ENCODE results near the gene NRG2. TPM values are rescaled to one million over a fixed set of nuclear protein-coding genes. Genes with fewer than 3 reads are reported as not detected.

NRG2 gene
- total and polyA plus RNA-seq, 2 experiments from 2014 or later, result 0.37 to 1.3 TPM

DNA sequence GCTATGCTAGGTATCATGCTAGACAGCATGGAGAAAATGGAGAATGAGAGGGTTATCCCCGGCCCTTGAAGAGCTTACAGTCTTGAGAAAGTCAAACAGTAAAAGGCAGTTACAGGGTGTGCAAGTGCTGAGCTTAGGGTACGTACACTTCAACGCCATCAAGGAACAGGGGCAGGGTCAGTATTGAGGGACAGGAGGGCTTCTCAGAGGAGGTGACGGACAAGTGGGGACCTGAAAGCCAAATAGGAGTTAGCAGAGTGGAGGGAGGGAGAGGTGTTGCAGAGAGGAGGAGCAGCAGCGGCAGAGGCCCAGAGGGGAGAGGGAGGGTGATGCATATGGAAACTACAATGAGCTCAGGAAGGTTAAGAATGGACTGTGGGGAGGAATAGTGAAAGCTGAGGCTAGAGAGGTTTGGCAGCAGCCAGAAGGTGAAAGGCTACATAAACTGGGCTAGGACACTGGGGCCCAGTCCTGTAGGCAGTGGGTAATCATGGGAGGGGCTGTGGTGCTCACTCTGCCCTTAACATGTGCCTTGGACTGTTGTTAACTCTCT is 88.0 kb downstream of the NRG2 start:
- TF ChIP-seq NANOG (IDR thresholded peaks at IDR 0.05; ENCODE audit: borderline replicate concordance) (no peak), STAT1 (IDR thresholded peaks at IDR 0.05; ENCODE audit: unreplicated experiment) (no peak), EZH2 (IDR thresholded peaks at IDR 0.05; ENCODE audit: low read depth, unreplicated experiment) (no peak), POLR2AphosphoS5 (IDR thresholded peaks at IDR 0.05; ENCODE audit: low read depth) (no peak)
- TF ChIP-seq, protein P1, sequence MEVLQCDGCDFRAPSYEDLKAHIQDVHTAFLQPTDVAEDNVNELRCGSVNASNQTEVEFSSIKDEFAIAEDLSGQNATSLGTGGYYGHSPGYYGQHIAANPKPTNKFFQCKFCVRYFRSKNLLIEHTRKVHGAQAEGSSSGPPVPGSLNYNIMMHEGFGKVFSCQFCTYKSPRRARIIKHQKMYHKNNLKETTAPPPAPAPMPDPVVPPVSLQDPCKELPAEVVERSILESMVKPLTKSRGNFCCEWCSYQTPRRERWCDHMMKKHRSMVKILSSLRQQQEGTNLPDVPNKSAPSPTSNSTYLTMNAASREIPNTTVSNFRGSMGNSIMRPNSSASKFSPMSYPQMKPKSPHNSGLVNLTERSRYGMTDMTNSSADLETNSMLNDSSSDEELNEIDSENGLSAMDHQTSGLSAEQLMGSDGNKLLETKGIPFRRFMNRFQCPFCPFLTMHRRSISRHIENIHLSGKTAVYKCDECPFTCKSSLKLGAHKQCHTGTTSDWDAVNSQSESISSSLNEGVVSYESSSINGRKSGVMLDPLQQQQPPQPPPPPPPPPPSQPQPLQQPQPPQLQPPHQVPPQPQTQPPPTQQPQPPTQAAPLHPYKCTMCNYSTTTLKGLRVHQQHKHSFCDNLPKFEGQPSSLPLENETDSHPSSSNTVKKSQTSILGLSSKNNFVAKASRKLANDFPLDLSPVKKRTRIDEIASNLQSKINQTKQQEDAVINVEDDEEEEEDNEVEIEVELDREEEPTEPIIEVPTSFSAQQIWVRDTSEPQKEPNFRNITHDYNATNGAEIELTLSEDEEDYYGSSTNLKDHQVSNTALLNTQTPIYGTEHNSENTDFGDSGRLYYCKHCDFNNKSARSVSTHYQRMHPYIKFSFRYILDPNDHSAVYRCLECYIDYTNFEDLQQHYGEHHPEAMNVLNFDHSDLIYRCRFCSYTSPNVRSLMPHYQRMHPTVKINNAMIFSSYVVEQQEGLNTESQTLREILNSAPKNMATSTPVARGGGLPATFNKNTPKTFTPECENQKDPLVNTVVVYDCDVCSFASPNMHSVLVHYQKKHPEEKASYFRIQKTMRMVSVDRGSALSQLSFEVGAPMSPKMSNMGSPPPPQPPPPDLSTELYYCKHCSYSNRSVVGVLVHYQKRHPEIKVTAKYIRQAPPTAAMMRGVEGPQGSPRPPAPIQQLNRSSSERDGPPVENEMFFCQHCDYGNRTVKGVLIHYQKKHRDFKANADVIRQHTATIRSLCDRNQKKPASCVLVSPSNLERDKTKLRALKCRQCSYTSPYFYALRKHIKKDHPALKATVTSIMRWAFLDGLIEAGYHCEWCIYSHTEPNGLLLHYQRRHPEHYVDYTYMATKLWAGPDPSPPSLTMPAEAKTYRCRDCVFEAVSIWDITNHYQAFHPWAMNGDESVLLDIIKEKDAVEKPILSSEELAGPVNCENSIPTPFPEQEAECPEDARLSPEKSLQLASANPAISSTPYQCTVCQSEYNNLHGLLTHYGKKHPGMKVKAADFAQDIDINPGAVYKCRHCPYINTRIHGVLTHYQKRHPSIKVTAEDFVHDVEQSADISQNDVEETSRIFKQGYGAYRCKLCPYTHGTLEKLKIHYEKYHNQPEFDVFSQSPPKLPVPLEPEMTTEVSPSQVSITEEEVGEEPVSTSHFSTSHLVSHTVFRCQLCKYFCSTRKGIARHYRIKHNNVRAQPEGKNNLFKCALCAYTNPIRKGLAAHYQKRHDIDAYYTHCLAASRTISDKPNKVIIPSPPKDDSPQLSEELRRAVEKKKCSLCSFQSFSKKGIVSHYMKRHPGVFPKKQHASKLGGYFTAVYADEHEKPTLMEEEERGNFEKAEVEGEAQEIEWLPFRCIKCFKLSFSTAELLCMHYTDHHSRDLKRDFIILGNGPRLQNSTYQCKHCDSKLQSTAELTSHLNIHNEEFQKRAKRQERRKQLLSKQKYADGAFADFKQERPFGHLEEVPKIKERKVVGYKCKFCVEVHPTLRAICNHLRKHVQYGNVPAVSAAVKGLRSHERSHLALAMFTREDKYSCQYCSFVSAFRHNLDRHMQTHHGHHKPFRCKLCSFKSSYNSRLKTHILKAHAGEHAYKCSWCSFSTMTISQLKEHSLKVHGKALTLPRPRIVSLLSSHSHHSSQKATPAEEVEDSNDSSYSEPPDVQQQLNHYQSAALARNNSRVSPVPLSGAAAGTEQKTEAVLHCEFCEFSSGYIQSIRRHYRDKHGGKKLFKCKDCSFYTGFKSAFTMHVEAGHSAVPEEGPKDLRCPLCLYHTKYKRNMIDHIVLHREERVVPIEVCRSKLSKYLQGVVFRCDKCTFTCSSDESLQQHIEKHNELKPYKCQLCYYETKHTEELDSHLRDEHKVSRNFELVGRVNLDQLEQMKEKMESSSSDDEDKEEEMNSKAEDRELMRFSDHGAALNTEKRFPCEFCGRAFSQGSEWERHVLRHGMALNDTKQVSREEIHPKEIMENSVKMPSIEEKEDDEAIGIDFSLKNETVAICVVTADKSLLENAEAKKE (CRISPR knock-in tag; IDR thresholded peaks at IDR 0.05), result no peak
- no peaks in the 10 kb centered on the region for H4K20me1 ChIP-seq (replicated peaks; ENCODE audit: insufficient read depth)
- peaks cover 35% of the 10 kb centered on the region for H3K4me1 Mint-ChIP-seq
- peaks cover 10% of the 10 kb centered on the region for H3K27me3 Mint-ChIP-seq (ENCODE audit: insufficient read depth, low read depth, poor library complexity)
- H3K36me3 ChIP-seq (ENCODE audit: insufficient read depth), result no peaks in the 10 kb centered on the region
- H3K9me2 ChIP-seq (ENCODE audit: insufficient read depth), result 0 out of 2 replicates have a peak, but pooled peaks cover 13% of the 10 kb centered on the region
- no peaks in the 10 kb centered on the region for H3K9me3 Mint-ChIP-seq
- no peaks in the 10 kb centered on the region for H3K36me3 Mint-ChIP-seq (ENCODE audit: low read depth)
- H3F3A ChIP-seq (replicated peaks; ENCODE audit: low read depth), result no peaks in the 10 kb centered on the region
- peak; percentile 32 for DNase-seq (ENCODE audit: low spot score)
- H3K4me3 Mint-ChIP-seq, result no peak overlapping the region
- peak overlapping the region; percentile 93 for H2AFZ ChIP-seq
- no peaks in the 10 kb centered on the region for H3K79me2 ChIP-seq (replicated peaks; ENCODE audit: insufficient read depth)
- H3K4me1 ChIP-seq (ENCODE audit: insufficient read depth), result no peaks in the 10 kb centered on the region; the same call in 1 of the 2 replicates
- no peaks in the 10 kb centered on the region for H3K27me3 ChIP-seq (ENCODE audit: insufficient read depth)
- no peak overlapping the region for H3K27ac Mint-ChIP-seq
- H3K4me3 ChIP-seq, result no peak overlapping the region
- peak overlapping the region; percentile 42; the same call in 1 of the 2 replicates for H3K4me2 ChIP-seq
- no peak overlapping the region for H3K27ac ChIP-seq (ENCODE audit: low read depth)
- ATAC-seq, result peak; percentile 75

DNA sequence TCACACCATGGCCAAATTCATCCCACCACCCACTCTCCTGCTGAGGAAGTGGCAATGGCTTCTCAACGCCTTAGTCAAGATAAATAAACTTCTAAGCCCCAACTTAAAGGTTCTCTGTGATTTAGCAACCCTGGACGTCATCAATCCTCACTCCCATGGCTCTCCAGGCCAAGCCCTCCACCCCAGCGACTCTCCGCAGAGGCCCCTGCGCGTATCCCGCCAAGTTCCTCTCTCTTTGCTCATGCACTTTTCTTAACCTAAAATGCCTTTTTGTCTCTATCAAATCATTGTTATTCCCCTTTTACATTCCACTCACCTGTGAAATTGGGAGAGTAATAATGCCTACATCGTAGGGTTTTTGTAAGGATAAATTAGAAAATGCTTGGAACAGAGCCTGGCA is 88.6 kb downstream of the NRG2 start:
- Histone ChIP-seq H3K79me2 (replicated peaks; ENCODE audit: insufficient read depth) (no peaks in the 10 kb centered on the region), H3K27me3 (ENCODE audit: insufficient read depth) (no peaks in the 10 kb centered on the region), H2AFZ (0 out of 2 replicates have a peak overlapping the region, but pooled peaks have one; percentile 52), H3K4me3 (no peak overlapping the region), H3F3A (replicated peaks; ENCODE audit: low read depth) (no peaks in the 10 kb centered on the region), H3K4me2 (no peak overlapping the region), H3K4me1 (ENCODE audit: insufficient read depth) (peaks cover 5% of the 10 kb centered on the region), H4K20me1 (replicated peaks; ENCODE audit: insufficient read depth) (no peaks in the 10 kb centered on the region), H3K36me3 (ENCODE audit: insufficient read depth) (no peaks in the 10 kb centered on the region), H3K27ac (ENCODE audit: low read depth) (no peak overlapping the region), H3K9me2 (ENCODE audit: insufficient read depth) (0 out of 2 replicates have a peak, but pooled peaks cover 13% of the 10 kb centered on the region)
- Mint-ChIP-seq H3K27ac (no peak overlapping the region), H3K4me1 (peaks cover 40% of the 10 kb centered on the region), H3K36me3 (ENCODE audit: low read depth) (no peaks in the 10 kb centered on the region), H3K9me3 (no peaks in the 10 kb centered on the region), H3K27me3 (ENCODE audit: insufficient read depth, low read depth, poor library complexity) (peaks cover 10% of the 10 kb centered on the region), H3K4me3 (no peak overlapping the region; the same call in 2 of the 3 replicates)
- no peak for ATAC-seq
- no peak for DNase-seq (ENCODE audit: low spot score)
- TF ChIP-seq, protein P2, sequence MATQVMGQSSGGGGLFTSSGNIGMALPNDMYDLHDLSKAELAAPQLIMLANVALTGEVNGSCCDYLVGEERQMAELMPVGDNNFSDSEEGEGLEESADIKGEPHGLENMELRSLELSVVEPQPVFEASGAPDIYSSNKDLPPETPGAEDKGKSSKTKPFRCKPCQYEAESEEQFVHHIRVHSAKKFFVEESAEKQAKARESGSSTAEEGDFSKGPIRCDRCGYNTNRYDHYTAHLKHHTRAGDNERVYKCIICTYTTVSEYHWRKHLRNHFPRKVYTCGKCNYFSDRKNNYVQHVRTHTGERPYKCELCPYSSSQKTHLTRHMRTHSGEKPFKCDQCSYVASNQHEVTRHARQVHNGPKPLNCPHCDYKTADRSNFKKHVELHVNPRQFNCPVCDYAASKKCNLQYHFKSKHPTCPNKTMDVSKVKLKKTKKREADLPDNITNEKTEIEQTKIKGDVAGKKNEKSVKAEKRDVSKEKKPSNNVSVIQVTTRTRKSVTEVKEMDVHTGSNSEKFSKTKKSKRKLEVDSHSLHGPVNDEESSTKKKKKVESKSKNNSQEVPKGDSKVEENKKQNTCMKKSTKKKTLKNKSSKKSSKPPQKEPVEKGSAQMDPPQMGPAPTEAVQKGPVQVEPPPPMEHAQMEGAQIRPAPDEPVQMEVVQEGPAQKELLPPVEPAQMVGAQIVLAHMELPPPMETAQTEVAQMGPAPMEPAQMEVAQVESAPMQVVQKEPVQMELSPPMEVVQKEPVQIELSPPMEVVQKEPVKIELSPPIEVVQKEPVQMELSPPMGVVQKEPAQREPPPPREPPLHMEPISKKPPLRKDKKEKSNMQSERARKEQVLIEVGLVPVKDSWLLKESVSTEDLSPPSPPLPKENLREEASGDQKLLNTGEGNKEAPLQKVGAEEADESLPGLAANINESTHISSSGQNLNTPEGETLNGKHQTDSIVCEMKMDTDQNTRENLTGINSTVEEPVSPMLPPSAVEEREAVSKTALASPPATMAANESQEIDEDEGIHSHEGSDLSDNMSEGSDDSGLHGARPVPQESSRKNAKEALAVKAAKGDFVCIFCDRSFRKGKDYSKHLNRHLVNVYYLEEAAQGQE (IDR thresholded peaks at IDR 0.05; ENCODE audit: unreplicated experiment), result no peak
- TF ChIP-seq, protein P3, sequence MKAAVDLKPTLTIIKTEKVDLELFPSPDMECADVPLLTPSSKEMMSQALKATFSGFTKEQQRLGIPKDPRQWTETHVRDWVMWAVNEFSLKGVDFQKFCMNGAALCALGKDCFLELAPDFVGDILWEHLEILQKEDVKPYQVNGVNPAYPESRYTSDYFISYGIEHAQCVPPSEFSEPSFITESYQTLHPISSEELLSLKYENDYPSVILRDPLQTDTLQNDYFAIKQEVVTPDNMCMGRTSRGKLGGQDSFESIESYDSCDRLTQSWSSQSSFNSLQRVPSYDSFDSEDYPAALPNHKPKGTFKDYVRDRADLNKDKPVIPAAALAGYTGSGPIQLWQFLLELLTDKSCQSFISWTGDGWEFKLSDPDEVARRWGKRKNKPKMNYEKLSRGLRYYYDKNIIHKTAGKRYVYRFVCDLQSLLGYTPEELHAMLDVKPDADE (IDR thresholded peaks at IDR 0.05), result no peak
- TF ChIP-seq ZNF331 (CRISPR knock-in tag; IDR thresholded peaks at IDR 0.05; ENCODE audit: low read depth) (no peak), CREB1 (CRISPR knock-in tag; IDR thresholded peaks at IDR 0.05; ENCODE audit: low read depth) (no peak), EZH2phosphoT487 (IDR thresholded peaks at IDR 0.05; ENCODE audit: unreplicated experiment) (no peak), ZNF114 (CRISPR knock-in tag; IDR thresholded peaks at IDR 0.05) (no peak), JUNB (IDR thresholded peaks at IDR 0.05; ENCODE audit: unreplicated experiment) (no peak), NANOG (IDR thresholded peaks at IDR 0.05; ENCODE audit: borderline replicate concordance) (no peak)

Measured in GM23338 (cell line).